RPMI8226 (cell line): ENCODE data around the gene OR9A2.
"Not testable (repeated sequence)": the region's sequence is repeated elsewhere in the genome, so short reads cannot be mapped to it uniquely, and the experiment has no call there.

Source experiments
- DNase-seq: peaks from one replicate; pipeline ENCODE4 v3.0.0-alpha.2; 2015

OR9A2 gene

GRCh38 chr7:143016996-143017395 lies 9.9 kb downstream of the OR9A2 start:
- no peak for DNase-seq

GRCh38 chr7:143015926-143016490 lies 10.9 kb downstream of the OR9A2 start:
- no peak for DNase-seq

GRCh38 chr7:143015084-143015483 lies 11.8 kb downstream of the OR9A2 start:
- no peak for DNase-seq

- DNase-seq = no peak
These were observed 13.0 kb downstream of the OR9A2 start for GRCh38 chr7:143013893-143014292.

- DNase-seq = no peak
These were observed 13.5 kb downstream of the OR9A2 start for GRCh38 chr7:143013473-143013872.

- no peak for DNase-seq
These were observed 14.5 kb downstream of the OR9A2 start for GRCh38 chr7:143012409-143012808.

- DNase-seq = no peak
These were observed 14.9 kb downstream of the OR9A2 start for GRCh38 chr7:143012001-143012400.

GRCh38 chr7:143008007-143008901 lies 18.7 kb downstream of the OR9A2 start:
- DNase-seq = peak; percentile 85

- no peak for DNase-seq
These were observed 21.2 kb downstream of the OR9A2 start for GRCh38 chr7:143005632-143006260.

GRCh38 chr7:143003393-143004051 lies 23.4 kb downstream of the OR9A2 start:
- DNase-seq = peak; percentile 57

- no peak for DNase-seq
These were observed 24.0 kb downstream of the OR9A2 start for GRCh38 chr7:143002898-143003297.

GRCh38 chr7:143002106-143002505 lies 24.8 kb downstream of the OR9A2 start:
- DNase-seq = no peak

- no peak for DNase-seq
These were observed 26.3 kb downstream of the OR9A2 start for GRCh38 chr7:143000648-143001047.

GRCh38 chr7:142999793-143000192 lies 27.1 kb downstream of the OR9A2 start:
- no peak for DNase-seq

GRCh38 chr7:142998966-142999365 lies 28.0 kb downstream of the OR9A2 start:
- no peak for DNase-seq

- no peak for DNase-seq
These were observed 29.4 kb downstream of the OR9A2 start for GRCh38 chr7:142997456-142997989.

GRCh38 chr7:142992427-142992826 lies 34.5 kb downstream of the OR9A2 start:
- DNase-seq = no peak

- DNase-seq = no peak
These were observed 42.6 kb downstream of the OR9A2 start for GRCh38 chr7:142984297-142984696.

- DNase-seq = no peak
These were observed 43.1 kb downstream of the OR9A2 start for GRCh38 chr7:142983825-142984224.

GRCh38 chr7:142978402-142978801 lies 48.5 kb downstream of the OR9A2 start:
- DNase-seq = not testable (repeated sequence)
